ENCODE data around the gene KANSL1L. TPM values are rescaled to one million over a fixed set of nuclear protein-coding genes. Genes with fewer than 3 reads are reported as not detected.

KANSL1L gene
- total RNA-seq, 4 donors from 2014 or later = 35.5 to 75.7 (median 49.1) TPM

DNA sequence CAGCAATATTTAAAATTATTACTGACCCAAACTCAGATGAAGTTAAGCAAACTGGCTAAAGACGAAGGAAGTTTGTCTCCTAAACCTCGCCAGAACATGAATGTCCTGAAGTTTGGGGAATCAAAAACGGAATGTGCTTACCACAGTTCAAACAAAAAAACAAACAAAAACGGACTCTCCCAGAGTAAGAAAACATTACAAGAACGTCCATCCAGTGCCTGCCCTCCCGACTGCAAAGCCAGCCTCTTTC lies 1.1 kb downstream of the KANSL1L start:
- TF ChIP-seq, protein P1, sequence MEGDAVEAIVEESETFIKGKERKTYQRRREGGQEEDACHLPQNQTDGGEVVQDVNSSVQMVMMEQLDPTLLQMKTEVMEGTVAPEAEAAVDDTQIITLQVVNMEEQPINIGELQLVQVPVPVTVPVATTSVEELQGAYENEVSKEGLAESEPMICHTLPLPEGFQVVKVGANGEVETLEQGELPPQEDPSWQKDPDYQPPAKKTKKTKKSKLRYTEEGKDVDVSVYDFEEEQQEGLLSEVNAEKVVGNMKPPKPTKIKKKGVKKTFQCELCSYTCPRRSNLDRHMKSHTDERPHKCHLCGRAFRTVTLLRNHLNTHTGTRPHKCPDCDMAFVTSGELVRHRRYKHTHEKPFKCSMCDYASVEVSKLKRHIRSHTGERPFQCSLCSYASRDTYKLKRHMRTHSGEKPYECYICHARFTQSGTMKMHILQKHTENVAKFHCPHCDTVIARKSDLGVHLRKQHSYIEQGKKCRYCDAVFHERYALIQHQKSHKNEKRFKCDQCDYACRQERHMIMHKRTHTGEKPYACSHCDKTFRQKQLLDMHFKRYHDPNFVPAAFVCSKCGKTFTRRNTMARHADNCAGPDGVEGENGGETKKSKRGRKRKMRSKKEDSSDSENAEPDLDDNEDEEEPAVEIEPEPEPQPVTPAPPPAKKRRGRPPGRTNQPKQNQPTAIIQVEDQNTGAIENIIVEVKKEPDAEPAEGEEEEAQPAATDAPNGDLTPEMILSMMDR (IDR thresholded peaks at IDR 0.05; ENCODE audit: low read depth) = no peak

DNA sequence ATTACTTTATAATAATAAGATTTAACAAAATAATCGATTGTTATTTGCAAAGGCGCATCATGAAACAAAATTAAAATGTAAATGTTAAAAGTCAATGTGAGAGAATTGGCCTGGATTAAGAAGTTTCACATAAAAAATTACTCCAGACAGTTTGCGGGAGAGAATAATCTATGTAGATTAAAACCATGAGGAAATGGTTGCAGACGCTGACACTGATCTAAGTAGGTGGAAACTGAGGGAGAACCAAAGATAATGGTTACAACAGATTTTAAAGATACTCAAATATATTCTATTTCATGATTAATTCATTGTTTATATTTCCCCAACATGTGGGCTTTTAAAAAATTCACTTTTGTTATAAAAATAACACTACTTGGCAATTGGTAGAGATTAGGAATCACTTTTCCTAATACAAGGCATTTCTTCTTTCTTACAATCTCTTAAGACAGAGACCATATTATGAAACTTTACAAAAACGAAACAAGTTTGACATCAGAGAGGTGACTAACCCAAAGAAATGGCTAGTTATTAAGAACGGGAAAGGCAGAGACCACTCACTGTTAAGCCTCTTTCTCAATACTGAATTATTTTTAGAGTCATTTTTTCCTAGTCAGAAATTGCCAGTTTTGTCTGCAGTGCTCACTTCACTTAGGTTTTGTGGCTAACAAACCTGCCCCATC lies 1.6 kb downstream of the KANSL1L start:
- TF ChIP-seq, protein P1 (IDR thresholded peaks at IDR 0.05; ENCODE audit: low read depth) = no peak

DNA sequence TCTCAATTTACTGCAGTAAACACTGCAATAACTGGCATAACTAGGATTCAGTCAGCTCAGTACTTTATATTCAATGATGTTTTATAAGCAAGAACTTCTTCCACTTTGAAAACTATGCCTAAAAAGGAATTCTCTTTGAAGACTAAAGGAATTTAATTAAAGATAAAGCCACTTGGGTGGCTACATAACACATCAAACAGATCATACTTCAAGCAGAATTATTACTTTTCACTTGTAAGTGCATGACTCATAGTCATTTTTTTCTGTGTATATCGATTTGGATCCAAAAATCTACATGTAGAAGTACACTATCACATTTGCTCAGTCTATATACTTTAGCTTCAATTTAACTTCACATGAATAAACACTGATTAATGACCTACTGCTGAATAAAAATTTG lies 4.0 kb downstream of the KANSL1L start:
- TF ChIP-seq, protein P1 (IDR thresholded peaks at IDR 0.05; ENCODE audit: low read depth) = no peak

DNA sequence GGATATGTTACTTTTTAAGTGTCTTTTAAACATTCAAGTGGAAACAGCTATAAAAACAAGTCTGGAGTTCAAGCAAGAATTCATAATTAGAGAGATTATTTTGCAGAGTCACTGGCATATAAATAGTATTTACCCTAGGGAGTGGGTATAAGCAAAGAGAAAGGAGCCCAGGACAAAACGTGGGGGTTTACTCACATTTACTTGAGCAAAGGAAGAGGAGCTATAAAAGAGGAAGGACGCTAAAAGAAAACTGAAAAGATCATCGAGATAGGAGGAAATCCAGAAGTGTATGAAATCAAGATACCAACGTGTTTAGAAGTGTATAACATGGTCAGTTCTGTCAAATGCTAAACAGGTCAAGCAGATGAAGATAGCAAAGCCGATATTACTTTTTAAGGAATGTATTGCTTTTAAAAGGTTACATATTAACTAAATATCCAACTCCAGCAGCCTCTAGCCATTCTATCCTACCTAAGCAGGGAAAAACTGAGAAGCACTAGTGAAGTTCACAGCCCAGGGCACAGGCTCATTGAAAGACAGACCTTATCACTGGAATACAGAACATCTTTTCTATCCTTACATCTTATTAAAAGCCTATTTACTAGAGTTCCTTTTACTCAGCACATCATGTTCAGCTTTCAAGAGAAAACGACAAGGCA lies 8.6 kb downstream of the KANSL1L start:
- TF ChIP-seq, protein P1 (IDR thresholded peaks at IDR 0.05; ENCODE audit: low read depth) = no peak

DNA sequence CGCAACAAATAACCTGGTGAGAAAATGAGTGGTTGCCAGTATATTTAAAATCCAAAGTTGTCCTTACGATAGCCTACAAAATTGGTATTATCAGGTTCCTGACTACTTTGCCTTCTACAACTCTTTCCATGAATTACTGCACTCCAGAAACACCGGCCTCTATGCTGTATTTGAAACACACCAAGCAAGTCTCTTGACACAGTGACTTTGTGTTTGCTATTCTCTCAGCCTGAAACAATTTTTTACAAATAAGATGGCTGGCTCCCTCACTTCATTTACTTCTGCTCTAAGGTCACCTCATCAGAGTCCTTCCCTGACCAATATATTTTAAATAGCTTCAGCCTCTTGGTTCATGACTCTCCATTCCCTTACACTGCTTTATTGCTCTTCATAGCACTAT lies 12.2 kb downstream of the KANSL1L start:
- TF ChIP-seq, protein P1 (IDR thresholded peaks at IDR 0.05; ENCODE audit: low read depth) = no peak

DNA sequence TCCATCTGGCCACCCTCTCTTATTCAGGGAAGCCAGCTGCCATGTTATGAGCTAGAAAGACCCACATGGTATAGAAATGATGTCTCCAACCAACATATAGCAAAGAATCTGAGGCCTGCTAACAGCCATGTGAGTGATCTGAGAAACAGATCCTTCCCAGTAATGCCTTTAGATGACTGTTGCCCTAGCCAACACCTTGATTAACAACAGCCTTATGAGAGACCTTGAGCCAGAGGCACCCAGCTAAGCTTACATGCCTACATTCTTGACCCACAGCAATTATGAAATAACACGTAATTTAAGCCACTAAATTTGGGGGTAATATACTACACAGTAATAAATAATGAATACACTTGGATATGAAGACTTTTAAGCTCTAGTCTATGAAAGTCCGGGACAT lies 13.0 kb downstream of the KANSL1L start:
- TF ChIP-seq, protein P1 (IDR thresholded peaks at IDR 0.05; ENCODE audit: low read depth) = no peak

DNA sequence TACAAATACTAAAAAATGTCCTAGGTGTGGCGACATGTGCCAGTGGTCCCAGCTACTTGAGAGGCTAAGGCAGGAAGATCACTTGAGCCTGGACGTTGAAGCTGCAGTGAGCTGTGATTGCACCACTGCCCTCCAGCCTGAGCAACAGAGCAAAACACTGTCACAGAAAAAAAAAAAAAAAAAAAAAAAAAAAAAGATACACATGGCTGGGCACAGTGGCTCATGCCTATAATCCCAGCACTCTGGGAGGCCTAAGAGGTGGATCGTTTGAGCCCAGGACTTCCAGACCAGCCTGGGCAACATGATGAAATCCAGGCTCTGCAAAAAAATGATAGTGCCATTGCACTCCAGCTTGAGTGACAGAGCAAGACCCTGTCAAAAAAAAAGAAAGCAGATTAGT lies 13.7 kb downstream of the KANSL1L start:
- TF ChIP-seq, protein P1 (IDR thresholded peaks at IDR 0.05; ENCODE audit: low read depth) = no peak

All from subcutaneous adipose tissue (tissue), 4 donors.